Stimulated activated CD8-positive, alpha-beta memory T cell treated with anti-CD3 and anti-CD28 coated beads, Interleukin-7, amount 100 ng/mL, for 4 hours (primary cell): ENCODE results near the gene FBXL17.

ENCODE experiments used
- DNase-seq, 2 donors: peaks; one replicate each; pipeline ENCODE4 v3.0.0-alpha.2; 2020; ENCODE audit warnings: low read depth in 2 of 2

FBXL17 gene

DNA sequence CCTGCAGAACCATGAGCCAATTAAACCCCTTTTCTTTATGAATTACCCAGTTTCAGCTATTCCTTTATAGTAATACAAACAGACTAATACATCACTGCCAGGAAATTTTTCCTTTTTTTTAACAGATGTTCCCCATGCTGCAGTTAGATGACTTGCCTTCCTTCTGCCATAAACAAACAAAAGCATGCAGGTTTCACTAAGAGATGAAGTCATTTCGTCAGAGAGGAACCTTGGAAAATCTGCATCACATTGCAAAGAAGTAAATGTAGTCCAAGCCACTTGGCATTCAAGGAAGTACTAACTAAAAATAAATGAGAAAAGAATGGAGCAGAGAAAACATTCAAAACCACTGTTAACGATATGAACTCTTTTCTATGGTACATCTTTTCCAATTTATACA lies 517.1 kb downstream of the FBXL17 start:
- no peak for DNase-seq

- DNase-seq = no peak
Observed at GRCh38 chr5:107863125-107863524, 518.8 kb downstream of the FBXL17 start.

GRCh38 chr5:107861565-107861964 lies 520.3 kb downstream of the FBXL17 start:
- DNase-seq = no peak

- no peak for DNase-seq
Observed at GRCh38 chr5:107860044-107860443, 521.9 kb downstream of the FBXL17 start.

- no peak for DNase-seq
Observed at GRCh38 chr5:107858788-107859187, 523.1 kb downstream of the FBXL17 start.

DNA sequence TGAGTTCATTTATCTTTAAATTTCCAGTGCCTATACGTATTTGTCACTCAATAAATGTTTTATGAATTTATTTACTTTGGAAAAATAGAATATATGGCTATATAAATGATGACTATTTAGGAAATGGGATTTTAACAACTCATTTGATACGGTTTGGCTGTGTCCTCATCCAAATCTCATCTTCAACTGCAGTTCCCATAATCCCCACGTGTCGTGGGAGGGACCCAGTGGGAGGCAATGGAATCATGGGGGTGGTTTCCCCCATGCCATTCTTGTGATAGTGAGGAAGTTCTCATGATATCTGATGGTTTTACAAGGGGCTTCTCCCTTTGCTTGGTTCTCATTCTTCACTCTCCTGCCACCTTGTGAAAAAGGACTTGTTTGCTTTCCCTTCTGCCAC lies 523.6 kb downstream of the FBXL17 start:
- DNase-seq = no peak

- DNase-seq = no peak
Observed at GRCh38 chr5:107857785-107858184, 524.1 kb downstream of the FBXL17 start.

- no peak for DNase-seq
Observed at GRCh38 chr5:107855171-107855570, 526.7 kb downstream of the FBXL17 start.

DNA sequence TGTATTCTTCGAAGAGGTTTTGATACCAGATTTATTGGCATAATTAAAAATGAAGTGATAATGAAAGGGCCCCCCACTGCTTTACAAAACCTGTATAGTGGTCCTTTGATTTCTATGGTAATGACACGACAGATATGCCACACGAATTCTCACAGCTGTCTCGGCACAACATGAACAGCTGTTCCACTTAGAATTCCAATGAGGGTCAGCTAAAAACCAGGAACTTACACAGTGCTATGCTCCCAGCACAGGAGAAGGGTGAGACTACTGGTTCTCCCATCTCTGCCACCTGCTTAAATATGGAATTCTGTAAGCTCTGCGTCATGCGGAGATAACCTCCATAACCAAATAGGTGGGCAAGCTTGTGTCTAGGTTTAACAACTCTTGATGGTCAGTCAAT lies 528.2 kb downstream of the FBXL17 start:
- no peak for DNase-seq

- DNase-seq = no peak
Observed at GRCh38 chr5:107853031-107853430, 528.9 kb downstream of the FBXL17 start.

DNA sequence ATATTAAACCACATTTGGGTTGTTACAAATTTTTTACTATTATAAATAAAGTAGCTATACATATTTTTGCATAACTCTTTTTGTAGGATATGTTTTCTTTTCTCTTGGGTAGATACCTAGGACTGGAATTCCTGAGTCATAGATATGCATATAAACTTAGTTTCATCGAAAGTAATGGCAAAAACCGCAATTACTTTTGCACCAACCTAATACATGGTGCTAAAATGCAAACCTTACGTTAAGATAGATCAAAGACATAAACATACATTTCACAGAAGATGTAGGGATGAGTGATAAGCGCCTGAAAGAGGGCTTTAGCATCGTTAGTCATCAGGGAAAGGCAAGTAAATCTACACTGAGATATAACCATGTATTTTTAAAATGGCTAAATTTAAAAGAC lies 532.8 kb downstream of the FBXL17 start:
- no peak for DNase-seq

- no peak for DNase-seq
Observed at GRCh38 chr5:107840592-107840991, 541.3 kb downstream of the FBXL17 start.

DNA sequence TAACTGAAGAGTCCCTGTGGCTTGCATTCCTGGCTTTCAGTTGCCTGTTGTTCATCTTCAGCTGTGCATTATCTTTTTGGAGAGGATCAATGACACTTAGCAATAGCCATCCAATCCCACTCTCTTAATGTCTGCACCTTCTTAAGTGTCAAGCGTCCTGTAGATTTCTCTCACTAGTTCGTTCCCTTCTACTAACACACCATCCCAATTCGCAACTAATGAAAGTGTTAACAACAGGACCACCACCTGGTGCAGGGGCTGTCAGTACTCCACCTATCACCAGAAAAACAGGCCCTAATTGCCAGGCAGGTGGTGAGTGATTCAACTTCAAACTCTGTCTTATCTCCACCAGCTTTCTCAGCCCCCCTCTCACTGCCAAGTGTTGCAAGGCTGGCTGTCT lies 541.7 kb downstream of the FBXL17 start:
- DNase-seq = no peak

GRCh38 chr5:107835096-107835495 lies 546.8 kb downstream of the FBXL17 start:
- DNase-seq = no peak

DNA sequence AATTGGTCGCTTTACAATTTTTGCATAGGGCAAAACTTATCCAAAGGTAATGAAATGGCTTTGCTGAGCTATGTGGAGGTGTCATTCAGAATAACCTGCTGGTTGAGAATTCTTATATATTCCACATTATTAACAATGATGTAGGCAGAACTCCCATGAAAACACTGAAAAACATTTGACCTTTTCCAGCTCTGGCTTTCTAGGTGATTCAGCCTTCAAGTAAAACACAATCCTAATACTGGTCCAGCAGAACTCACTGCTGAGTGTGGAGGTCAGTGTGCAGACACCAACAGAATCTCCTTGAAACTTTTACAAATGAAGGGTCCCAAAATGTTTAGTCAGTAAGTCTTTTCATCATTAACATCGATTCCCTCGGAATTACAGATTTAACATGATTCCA lies 549.2 kb downstream of the FBXL17 start:
- no peak for DNase-seq

- DNase-seq = no peak
Observed at GRCh38 chr5:107831612-107832395, 550.1 kb downstream of the FBXL17 start.

- DNase-seq = no peak
Observed at GRCh38 chr5:107830750-107831149, 551.1 kb downstream of the FBXL17 start.

DNA sequence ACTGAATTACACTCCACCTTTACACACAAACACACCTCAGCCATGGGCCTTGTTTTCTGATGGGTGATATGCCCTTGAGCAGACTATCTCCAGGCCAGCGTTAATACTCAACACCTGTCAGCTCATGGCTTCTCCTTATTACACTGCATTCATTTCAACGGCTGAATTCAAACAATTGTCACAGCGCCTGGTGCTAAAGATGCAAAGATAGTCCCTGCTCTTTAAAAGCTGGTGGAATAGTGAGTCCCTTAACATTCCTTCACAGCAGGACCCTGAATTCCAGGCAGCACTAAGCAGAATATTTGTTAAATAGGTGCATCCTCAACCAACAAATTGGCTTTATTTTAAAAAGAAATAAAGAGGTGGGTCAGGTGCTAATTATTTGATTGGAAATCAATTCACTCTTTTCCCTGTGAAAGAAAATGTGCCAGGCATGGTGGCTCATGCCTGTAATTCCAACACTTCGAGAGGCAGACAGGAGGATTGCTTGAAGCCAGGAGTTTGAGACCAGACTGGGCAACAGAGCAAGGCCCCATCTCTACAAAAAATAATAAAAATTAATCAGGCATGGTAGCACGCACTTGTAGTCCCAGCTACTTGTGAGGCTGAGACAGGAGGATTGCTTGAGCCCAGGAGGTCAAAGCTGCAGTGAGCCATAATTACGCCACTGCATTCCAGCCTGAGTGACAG lies 555.4 kb downstream of the FBXL17 start:
- DNase-seq = no peak

GRCh38 chr5:107824821-107825220 lies 557.1 kb downstream of the FBXL17 start:
- DNase-seq = no peak

DNA sequence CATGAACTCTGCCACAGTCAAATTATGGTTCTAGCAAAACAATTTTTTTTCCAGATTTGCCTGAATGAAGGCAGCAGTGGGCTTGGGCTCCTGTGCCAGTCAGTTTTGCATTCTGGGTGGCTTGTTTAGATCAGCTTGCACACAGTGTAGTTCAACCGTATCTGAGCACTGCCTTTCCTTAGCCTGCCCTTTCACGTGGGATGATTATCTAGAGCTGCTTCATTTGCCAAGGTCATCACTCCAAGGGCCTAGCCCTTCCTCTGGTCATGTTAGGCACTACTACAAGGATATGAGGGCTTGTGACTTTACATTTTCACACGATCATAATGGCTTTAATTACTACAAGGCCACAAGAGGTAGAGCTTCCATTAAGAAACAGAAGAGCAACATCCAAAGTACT lies 560.6 kb downstream of the FBXL17 start:
- DNase-seq = no peak

- DNase-seq = no peak
Observed at GRCh38 chr5:107820429-107820828, 561.5 kb downstream of the FBXL17 start.

DNA sequence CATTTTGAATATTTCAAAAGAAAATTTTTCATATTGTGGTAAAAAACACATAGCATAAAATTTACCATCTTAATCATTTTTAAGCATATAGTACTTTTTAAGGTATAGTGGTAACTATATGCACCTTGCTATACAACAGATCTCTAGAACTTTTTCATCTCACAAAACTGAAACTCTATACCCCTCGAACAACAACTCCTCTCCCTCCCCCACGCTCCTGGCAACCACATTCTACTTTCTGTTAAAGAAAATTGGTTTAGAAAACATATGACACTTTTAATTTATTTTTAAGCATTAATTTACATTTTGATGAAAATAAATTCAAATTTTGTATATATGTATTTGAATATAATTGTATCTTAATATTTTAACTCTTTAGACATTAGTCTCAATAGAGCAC lies 563.9 kb downstream of the FBXL17 start:
- DNase-seq = no peak

- DNase-seq = no peak
Observed at GRCh38 chr5:107817436-107817835, 564.5 kb downstream of the FBXL17 start.
